Measurements from ENCODE around the gene ELK4.

ELK4 gene

GRCh38 chr1:205576805-205577761, 54.7 kb downstream of the ELK4 start:
- H3K27ac ChIP-seq = no peak overlapping the region
- TF ChIP-seq CTCF (IDR thresholded peaks at IDR 0.05) (no peak), ZFX (IDR thresholded peaks at IDR 0.05; ENCODE audit: borderline replicate concordance) (no peak)

- TF ChIP-seq CTCF (IDR thresholded peaks at IDR 0.05) (no peak), ZFX (IDR thresholded peaks at IDR 0.05; ENCODE audit: borderline replicate concordance) (no peak)
- no peak overlapping the region for H3K27ac ChIP-seq
Measured at GRCh38 chr1:205576011-205576410, 55.8 kb downstream of the ELK4 start.

GRCh38 chr1:205575294-205575885, 56.4 kb downstream of the ELK4 start:
- TF ChIP-seq ZFX (IDR thresholded peaks at IDR 0.05; ENCODE audit: borderline replicate concordance) (no peak), CTCF (IDR thresholded peaks at IDR 0.05) (no peak)

GRCh38 chr1:205572421-205572820, 59.4 kb downstream of the ELK4 start:
- TF ChIP-seq ZFX (IDR thresholded peaks at IDR 0.05; ENCODE audit: borderline replicate concordance) (no peak), CTCF (IDR thresholded peaks at IDR 0.05) (no peak)
- no peak overlapping the region for H3K27ac ChIP-seq

More at GRCh38 chr1:205575294-205575885, 56.4 kb downstream of the ELK4 start:
- no peak overlapping the region for H3K27ac ChIP-seq

- TF ChIP-seq ZFX (IDR thresholded peaks at IDR 0.05; ENCODE audit: borderline replicate concordance) (no peak), CTCF (IDR thresholded peaks at IDR 0.05) (no peak)
- H3K27ac ChIP-seq = no peak overlapping the region
Measured at GRCh38 chr1:205571747-205572146, 60.1 kb downstream of the ELK4 start.

- no peak overlapping the region for H3K27ac ChIP-seq
- TF ChIP-seq ZFX (IDR thresholded peaks at IDR 0.05; ENCODE audit: borderline replicate concordance) (no peak), CTCF (IDR thresholded peaks at IDR 0.05) (no peak)
Measured at GRCh38 chr1:205570796-205571537, 60.8 kb downstream of the ELK4 start.

Data from 22Rv1 (cell line).